ENCODE measurements around the gene PRDM11.
A peak's percentile ranks its signal among the peaks of the same experiment; 100 is the strongest.

Gene PRDM11

GRCh38 chr11:45158210-45158731, 11.8 kb downstream of the PRDM11 start:
- DNase-seq = no peak

DNA sequence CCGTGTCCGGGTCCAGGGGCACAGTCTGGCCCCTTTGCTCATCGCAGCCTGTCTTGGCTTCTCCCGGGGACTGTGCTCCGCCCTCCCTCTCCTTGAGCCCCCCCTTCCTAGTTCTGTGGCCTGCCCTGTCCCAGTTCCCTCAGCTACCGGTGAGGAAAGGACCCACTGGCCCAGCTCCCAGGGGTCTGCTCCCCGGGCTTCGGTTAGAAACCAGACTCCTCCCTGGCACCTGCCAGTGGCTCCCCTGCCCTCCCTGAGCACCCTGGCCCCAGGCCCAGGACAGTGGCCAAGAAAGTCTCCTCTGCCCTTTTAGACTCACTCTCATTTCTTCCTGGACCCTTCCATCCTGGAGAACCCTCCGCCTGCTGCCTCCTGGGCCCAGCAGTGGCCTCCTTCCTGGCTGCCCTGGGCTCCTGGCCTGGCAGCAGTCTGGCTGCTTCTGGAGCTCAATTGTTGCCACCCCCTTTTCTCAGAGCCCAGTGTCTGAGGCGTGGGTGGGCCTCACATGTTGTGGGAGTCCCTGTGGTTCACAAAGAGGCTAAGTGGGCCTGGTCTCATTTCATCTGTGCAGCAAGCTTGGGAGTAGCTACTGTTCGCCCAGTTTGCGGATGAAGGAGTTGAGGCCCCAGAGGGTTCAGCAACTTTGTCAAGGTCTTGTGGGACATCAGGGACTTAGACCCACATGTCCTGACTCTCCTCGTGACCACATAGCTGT, 12.6 kb downstream of the PRDM11 start:
- DNase-seq = no peak

- no peak for DNase-seq
Measured at GRCh38 chr11:45159781-45160365, 13.4 kb downstream of the PRDM11 start.

GRCh38 chr11:45161252-45162063, 15.0 kb downstream of the PRDM11 start:
- DNase-seq = no peak

DNA sequence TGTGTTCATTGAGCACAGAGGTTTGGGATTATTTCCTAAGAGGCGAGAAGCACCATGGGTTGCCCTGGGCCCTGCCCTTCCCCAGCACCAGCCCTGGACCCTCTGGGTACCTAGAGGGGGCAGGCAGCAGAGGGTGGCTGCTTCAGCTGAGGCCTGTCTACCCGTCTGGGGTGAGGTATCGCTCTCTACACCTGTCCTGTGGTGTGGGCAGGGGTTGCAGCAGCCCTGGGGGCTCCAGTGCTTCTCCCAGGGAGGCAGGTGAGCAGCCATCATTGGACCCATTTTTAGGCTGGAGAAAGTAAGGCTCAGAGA, 15.6 kb downstream of the PRDM11 start:
- DNase-seq = no peak

DNA sequence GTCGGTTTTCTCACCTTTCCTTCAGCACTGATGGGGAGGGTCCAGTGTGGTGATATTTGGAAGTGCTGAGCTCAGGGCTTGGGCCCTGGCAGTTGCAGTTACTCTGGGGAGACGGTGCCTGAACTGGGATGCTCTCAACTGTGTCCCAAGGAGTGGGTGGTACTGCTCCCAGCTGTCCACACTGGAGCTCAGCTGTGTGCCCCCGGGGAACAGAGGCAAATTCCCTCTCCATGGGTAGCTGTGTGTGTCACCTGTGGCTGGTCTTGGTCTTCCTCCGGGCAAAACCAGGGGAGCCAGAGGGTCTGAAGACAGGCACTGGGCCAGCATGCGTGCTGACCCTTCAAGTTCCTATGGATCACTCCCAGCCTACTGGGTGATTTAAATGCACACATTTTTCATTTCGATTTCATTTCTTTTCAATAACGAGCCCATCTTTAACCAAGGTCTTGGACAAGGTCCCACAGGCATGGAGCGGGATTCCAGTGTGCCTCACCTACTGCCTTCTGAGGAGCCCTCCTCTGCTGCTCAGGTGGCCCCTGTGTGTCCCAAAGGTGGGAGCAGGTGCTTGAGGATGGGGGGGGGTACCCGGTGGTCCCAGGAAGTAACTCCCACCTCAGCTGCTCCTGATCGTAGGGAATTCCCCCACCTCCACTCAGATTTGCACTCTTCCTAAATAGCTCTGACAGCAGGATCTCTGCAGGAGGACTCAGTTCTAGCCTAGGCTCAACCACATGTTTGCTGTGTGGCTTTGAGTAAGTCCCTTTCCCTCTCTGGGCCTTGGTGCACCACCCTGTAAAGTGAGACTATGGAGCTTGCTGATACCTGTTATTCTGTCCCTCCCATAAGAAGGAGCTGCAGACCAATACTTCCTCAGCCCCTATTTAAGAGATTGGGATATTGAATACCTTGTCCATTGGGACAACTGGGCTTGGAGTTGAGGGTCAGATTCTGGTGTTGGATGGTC, 16.8 kb downstream of the PRDM11 start:
- DNase-seq = no peak

DNA sequence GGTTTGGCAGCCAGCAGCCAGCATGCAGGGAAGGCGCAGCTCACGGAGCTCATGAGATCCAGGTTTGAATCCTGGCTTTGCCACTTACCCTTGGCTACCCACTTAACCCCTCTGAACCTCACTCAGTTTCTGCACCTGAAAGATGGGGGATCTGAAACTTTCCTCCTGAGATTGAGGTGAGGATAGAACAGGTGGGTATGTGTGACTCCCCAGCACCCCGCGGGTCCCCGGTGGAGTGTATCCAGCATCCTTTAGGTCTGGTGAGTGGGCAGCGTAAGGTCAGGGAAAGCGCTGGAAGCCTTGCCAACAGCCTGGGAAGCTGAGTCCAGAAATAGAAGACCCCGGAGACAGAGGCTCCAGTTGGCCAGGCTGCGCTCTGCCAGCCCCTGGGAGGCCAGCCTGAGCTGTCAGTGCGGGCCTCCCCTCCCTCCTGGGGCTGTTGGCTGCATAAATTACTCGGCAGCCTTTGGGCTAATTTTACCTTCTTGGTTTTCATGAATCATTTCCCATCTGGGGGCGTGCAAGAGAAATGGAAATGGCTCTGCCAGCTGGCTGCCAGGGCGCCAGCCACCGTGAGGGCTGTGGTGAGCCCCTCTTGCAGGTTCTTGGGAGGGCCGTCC, 17.6 kb downstream of the PRDM11 start:
- no peak for DNase-seq

GRCh38 chr11:45165386-45165785, 18.9 kb downstream of the PRDM11 start:
- DNase-seq = no peak

DNA sequence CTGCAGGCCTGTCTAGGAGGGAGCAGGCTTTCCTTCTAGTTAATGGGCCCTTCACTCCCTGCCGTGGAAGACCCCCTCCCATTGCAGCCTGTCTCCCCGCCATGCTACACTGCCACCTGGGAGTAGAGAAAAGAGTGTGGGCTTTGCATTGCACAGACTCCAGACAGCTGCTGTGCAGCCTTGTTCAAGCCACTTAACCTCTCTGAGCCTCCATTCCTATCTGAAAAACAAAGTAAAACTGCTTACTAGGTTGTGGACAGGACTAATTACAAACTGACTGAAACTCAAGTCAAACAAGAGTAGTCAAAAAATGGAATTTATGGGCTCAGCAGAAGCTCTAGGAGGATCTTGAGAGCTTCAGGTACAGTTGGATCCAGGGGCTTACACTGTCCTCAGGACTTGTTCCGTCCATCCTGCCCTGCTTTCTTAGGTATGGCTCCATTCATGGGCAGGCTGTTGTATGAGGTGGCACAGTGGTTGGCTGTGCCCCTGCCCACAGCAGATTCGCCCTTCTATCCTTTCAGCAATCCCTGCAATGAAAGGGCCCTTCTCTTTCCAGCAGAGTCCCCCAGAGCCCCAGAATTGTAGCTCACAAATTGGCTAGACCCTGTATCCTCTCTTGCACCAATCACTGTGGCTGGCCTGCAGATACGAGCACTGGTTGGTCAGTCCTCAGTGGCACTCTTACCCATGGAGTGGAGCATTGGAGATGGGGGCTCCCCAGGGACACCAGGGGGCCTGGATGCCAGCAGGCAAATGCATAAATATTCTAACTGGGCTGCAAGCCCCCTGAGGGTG, 19.6 kb downstream of the PRDM11 start:
- no peak for DNase-seq

- DNase-seq = peak; percentile 48
Measured at GRCh38 chr11:45166604-45166897, 20.1 kb downstream of the PRDM11 start.

- DNase-seq = no peak
Measured at GRCh38 chr11:45167283-45167682, 20.8 kb downstream of the PRDM11 start.

- DNase-seq = no peak
Measured at GRCh38 chr11:45168366-45169130, 22.1 kb downstream of the PRDM11 start.

DNA sequence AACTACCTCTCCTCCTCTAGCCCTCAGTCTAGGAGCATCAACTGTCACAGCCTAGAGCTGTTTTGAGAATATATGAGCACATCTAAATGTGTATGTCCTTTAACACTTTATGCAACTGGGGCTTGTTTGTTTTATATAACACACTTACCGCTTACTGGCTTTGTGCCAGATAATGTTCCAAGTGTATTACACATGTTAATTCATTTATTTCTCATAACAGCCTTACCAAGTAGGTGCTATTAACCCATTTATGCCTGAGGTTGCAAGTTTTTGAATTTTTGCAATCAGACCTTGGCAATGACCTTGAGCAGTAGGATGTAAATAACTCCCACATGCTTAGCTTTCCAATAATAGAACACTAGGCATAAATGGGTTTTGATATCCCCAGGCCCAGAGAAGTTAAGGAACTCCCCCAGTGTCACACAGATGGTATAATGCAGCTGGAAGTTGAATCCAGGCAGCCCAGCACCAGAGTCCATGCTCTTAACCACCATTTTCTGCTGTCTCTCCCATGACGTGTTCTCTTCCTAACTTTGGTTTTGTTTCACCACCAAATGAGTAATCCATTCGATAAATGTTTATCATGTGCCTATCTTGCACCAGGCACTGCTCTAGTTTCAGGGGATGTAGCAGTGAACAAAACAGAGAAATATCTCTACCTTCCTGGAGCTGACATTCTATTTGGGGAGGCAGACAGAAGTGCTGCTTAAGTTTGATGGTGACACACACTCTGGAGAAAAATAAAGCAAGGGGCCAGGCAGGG, 23.1 kb downstream of the PRDM11 start:
- DNase-seq = peak; percentile 2

GRCh38 chr11:45170484-45170883, 24.0 kb downstream of the PRDM11 start:
- DNase-seq = no peak

GRCh38 chr11:45171550-45171949, 25.1 kb downstream of the PRDM11 start:
- DNase-seq = no peak

DNA sequence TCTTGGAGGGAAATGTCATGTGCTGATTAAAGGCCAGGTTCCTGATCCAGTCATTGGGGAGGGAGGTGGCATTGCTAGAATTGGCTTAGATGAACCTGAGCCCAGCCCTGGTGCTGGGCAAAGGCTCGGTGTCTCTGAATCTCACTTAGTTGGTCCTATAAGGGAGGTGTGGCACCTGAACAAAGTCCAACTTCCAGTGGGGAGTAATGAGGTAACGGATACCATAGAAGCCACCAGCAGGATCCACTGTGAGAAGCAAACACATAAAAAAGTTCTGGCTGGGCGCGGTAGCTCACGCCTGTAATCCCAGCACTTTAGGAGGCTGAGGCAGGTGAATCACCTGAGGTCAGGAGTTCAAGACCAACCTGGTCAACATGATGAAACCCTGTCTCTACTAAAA, 26.6 kb downstream of the PRDM11 start:
- no peak for DNase-seq

DNA sequence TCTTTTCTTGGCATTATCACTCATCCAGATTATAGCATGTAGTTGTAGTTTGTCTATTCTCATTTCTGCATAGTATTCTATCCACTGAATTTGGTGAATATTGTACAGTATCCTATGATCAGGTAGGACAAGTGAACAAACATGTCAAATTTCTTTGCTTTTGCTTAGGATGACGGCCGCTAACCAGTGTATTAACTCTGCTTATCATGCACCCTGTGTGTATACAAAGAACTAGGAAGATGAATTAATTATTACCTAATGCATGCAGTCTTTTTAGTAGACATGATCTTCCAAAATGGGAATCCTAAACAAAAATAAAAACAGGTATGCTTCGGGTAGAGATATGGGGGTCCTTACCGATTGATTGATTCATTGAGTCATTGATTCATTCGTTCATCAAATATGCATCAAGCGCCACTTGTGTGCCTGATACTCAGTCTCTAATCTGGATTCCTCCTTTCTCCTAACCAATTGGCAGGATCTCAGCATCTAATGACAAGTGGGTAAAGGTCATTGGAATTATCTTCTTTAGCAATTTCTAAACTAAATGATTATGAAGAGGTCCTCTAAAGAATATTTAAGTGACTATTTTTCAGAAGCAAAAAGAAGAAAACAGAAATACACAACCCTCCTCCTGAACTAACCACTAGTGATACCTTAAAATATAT, 27.9 kb downstream of the PRDM11 start:
- DNase-seq = no peak

- DNase-seq = no peak
Measured at GRCh38 chr11:45174963-45175362, 28.5 kb downstream of the PRDM11 start.

GRCh38 chr11:45176996-45177395, 30.6 kb downstream of the PRDM11 start:
- DNase-seq = peak; percentile 2
